ENCODE measurements around the gene MAN1C1.

- no peak for TF ChIP-seq CTCF (conservative IDR thresholded peaks at IDR 0.05 in 1 of 2, IDR thresholded peaks at IDR 0.05 in 1 of 2; ENCODE audit: low read depth in 1 of 2, low read length in 2 of 2)
- no peak for TF ChIP-seq EZH2 (IDR thresholded peaks at IDR 0.05; ENCODE audit: low read length, missing control alignments)
Measured at GRCh38 chr1:25679171-25679570, 62.6 kb downstream of the MAN1C1 start.

All from fibroblast of lung (primary cell).